Stromal cell of bone marrow (primary cell): ENCODE data around the gene CLEC10A.
"Not testable (repeated sequence)": the region's sequence is repeated elsewhere in the genome, so short reads cannot be mapped to it uniquely, and the experiment has no call there.

Experiments
- DNase-seq: peaks from one replicate; pipeline ENCODE4 v3.0.0-alpha.2; 2012; ENCODE audit warnings: low read depth

Gene CLEC10A

DNA sequence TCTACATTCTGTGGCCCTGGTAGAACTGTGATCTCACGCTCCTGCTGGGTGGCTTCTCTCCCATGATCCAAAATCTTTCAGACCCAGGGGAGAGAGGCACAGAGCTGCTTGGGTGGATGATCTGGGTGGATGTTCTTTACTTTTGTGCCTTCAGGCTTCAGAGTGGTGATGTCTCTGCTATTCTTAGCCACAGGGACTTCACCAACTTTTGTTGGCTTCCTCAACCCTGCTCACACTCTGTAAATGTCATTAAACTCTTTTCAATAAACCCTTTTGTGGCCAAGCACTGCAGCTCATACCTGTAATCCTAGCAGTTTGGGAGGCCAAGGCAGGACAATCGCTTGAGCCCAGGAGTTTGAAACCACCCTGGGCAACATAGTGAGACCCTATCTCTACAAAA is 7.6 kb downstream of the CLEC10A start:
- no peak for DNase-seq

DNA sequence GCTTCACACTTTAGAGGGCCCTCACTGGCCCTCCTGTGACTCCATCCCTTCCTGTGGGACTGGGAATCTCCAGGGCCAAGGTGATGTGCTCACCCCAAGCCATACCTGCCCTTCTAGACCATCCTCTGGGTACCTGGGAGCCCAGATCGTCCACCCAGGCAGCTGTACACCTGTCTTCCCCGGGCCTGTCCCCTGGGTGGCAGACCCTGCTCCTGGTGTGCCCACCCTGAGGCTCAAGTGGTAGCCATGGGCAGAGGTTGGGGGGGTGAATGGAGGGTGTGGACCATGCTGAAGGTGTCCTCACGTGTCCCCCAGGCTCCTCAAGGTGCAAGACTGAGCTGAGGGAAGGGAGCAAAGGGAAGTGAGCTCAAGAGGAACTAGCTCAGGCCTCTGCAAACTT is 9.3 kb downstream of the CLEC10A start:
- no peak for DNase-seq

DNA sequence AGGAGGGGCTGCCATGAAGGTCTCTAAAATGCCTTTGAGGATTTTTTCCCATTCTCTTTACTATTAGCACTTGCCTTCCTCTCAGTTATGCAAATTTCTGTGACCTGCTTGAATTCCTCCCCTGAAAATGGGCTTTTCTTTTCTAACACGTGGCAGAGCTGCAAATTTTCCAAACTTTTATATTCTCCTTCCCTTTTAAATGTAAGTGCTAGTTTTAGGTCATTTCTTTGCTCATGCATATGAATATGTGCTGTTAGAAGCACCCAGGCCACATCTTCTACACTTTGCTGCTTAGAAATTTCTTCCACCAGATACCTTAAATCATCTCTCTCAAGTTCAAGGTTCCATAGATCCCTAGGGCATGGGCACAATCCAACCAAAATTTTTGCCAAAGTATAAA is 11.8 kb downstream of the CLEC10A start:
- no peak for DNase-seq

DNA sequence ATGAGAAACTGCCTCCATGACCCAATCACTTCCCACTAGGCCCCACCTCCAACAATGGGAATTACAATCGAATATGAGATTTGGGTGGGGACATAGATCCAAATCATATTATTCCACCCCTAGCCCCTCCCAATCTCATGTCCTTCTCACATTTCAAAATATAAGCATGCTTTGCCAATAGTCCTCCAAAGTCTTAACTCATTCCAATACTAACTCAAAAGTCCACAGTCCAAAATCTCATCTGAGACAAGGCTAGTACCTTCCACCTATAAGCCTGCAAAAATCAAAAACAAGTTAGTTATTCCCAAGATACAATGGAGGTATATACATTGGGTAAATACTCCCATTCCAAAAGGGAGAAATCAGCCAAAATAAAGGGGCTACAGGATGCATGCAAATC is 12.9 kb downstream of the CLEC10A start:
- DNase-seq: no peak

DNA sequence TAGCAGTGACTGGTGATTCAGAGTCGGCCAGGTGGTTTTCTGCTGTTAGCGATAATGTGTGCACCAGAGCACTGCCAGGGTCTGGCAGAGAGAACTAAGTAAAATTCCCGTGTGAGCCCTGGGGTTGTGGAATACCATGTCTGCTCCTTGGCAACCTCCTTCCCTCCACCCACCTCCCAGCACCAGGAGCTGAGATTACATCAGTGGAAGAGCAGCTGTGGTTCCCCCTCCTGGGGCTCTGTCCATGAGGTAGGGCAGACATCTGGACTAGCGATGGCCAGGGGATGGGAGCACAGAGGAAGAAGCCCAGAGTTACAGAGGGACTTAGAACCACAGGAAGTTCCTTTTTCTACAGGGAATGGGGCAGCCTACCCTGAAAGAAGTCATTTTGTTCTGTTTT is 15.8 kb downstream of the CLEC10A start:
- DNase-seq: no peak

DNA sequence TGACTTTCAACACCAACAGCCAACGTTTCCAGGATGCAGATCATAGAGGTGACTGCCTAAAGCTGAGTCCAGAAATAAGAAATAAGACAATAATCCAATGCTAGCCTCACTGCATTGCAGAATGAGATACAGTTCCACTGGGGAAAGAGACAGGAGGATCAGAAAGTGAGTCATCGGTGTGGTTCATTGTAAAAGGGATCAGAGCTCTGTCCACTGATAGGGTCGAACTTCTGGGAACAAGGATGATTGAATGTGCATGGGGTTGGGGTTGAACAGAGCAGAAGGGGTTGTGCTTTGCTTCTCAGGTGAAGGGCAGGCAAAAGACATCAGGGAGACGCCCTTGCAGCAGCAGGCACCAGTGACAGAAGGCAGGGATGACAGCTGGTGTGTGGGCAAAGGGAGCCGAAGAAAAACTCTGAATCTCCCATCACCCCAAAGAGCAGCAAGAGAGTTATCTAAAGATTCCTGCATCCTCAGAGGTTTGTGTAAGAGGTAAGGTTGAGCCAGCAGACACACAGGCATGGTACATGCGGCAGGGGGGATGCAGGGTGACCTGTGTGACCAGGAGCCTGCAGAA is 16.4 kb downstream of the CLEC10A start:
- DNase-seq: no peak

DNA sequence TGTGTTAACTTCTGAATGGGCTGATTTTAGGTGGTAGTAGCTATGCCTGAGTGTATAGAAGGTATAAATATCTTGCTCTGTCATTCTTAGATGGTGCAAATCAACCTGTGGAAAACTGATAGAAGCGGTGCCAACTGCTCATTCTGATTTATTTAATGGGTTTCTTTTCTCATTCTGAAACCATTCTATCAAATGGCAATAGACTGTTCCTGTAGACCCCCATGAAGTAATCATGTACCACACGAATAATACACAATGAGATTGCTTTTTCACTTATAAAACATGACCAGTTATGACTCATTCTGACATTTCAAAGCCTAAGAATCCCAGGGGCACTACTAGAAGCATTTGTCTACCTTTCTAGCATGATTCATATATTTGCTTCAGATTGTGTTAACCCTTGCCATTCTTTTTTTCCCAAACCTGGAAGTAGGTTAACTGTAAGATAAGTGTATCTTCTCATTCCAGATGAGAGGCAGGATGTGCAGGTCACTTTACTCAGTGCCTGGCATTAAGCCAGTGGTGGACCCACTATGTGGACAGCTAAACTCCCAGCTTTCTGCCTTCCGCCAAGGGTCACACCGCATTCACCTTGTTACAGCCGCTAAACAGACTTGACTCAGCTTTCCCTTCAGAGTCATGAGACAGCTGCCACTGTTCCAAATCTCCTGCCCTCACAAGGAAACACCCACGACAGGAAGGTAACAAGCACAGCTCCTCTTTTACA is 19.7 kb downstream of the CLEC10A start:
- DNase-seq: peak; percentile 43

DNA sequence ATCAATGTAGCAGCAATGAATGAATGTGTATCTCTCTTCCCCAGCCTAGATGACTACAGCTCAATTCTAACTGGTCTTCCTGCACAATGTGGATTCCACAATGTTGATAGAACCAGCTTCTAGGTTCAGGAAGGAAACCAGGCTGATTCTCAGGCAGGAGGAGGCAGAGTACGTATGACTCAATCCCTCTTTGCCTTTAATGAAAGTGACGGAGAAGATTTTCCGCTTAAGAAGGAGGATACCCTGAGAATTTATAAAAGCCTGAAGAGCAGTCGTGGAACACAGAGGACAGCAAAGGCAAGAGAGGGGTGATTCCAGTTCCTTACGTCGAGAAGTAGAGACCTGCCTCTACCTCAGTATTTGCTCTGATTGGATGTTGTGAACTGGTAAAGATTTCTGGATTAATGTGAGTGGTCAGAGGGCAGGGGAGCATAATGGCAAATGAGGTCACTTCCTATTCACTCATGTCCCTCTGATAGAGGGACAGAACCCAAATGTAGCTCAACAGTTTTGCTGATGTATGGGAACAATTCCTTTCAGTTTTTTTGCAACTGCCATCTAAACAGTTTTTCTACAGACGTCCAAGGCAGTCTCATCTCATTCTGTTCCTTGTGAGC is 21.1 kb downstream of the CLEC10A start:
- DNase-seq: no peak

DNA sequence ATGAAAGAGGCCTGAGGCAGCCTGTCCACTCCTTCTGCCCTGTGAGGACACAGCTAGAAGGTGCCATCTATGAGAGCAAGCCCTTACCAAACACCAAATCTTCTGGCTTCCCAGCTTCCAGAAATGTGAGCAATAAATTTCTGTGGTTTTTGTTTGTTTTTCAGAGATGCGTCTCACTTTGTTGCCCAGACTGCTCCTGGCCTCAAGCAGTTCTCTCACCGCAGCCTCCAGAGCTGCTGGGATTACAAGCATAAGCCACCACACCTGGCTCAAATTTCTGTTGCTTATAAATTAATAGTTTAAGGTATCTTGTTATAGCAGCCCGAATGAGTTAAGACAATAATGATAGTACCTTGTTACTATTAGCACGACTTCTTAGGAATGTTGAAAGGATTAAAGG is 23.7 kb downstream of the CLEC10A start:
- DNase-seq: no peak

DNA sequence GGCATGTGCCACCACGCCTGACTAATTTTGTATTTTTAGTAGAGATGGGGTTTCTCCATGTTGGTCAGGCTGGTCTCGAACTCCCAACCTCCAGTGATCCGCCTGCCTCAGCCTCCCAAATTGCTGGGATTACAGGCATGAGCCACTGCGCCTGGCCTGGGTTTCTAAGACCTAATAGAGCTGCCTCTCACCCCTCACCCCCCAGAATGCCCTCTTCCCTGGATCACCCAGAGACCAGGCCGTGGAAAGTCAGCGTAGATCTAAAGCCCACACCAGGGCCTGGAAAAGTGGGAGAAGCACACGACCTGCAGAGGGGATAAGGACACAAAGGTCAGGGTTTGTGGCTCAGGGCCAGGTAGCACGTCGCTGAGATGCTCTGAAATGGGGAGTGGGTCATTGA is 29.5 kb downstream of the CLEC10A start:
- DNase-seq: not testable (repeated sequence)

DNA sequence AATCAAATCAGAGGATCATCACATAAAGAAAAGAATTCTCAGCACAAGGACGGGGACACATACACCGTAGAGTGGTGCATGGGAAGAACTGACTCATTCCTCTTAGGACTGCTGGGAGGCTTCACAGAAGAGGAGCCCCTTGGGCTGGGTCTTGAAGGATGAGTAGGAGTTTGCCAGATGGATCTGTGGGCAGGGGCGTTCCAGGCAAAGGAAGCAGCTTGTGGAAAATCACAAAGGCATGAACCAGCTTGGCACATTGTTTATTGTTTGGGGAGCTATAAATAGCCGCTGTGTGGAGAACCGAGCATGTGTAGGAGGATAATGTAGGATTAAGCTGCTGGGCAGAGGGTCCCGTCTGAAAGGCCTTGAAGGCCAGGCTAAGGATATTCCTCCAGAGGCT is 31.1 kb downstream of the CLEC10A start:
- DNase-seq: no peak

DNA sequence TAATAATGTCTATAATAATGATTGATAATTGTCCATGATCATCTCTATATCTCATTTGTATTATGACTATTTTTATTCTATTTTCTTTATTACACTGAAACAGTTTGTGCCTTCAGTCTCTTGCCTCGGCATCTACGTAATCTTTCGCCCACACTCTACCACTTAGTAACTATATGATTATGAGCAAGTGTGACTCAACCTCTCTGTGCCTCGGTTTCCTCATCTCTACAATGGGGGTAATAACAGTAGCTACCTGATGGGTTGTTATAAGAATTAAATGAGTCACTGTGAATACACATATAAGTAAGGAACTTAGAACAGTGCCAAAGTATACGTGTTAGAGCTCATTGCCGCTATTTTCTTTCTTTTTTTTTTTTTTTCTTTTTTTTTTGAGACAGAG is 32.5 kb downstream of the CLEC10A start:
- DNase-seq: no peak

DNA sequence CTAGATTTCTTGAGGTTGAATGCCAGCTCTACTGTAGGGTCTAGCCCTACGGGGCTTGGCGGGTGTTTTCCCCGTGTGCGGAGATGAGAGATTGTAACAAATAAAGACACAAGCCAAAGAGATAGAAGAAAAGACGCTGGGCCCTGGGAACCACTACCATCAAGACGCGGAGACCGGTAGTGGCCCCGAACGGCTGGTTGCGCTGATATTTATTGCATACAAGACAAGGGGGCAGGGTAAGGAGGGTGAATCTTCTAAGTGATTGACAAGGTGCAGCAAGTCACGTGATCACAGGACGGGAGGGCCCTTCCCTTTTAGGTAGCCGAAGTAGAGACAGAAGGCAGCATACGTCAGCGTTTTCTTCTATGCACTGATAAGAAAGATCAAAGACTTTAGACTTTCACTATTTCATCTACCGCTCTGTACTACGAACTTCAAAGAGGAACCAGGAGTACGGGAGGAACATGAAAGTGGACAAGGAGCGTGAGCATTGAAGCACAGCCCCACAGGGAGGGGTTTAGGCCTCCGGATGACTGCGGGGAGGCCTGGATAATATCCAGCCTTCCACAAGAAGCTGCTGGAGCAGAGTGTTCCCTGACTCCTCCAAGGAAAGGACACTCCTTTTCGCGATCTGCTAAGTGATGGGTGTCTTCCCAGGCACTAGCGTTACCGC is 33.2 kb downstream of the CLEC10A start:
- DNase-seq: not testable (repeated sequence)

DNA sequence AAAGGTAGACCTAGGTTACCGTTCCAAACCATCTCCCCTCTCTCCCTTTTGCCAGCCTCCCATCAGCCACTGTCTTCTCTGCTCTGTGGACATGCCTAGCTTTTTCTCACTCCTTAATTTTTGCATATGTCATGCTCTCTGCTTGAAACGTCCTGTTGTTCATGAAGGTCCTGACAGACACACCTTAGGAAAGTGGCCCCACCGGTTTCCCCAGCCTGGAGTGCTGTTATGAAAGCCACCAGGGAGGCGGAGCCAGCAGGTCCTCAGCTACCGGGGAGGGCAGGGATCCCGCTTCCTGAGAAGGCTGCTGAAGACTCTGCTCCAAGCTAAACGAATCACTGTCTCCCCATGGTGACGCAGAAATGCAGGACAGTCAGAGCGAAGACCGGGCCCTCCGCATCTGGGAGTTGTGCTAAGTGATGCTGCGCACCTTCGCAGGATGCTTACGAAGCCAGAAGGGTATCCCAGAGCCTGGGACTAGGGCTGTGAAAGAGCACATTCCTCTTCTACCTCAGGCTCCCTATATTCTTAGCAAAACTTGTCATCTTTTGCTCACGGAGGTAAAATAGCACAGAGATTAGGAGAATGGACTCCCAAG is 33.8 kb downstream of the CLEC10A start:
- no peak for DNase-seq

DNA sequence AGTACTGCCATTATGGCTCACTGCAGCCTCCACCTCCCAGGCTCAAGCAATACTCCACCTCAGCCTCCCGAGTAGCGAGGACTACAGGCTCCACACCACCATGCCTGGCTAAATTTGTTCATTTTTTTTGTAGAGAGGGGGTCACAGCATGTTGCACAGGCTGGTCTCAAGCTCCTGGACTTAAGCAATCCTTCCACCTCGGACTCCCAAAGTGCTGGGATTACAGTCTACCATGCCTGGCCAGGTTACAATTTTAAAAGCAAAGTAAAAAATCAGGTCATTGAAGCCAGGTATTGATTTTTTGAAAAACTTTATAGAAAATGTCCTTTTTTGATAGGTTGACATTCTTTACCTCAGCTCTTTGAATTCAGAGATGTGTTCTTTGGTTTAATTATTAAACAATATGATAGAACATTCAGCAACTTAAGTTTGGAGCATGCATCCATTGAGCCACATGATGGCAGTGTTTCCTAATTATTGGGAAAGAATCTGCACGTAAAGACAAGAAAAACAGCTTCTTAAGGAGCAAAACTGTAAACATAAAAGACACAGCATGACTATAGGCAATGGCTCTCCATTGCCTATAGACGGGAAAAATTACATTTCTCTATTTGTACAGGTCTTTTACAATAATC is 34.4 kb downstream of the CLEC10A start:
- DNase-seq: peak; percentile 55

DNA sequence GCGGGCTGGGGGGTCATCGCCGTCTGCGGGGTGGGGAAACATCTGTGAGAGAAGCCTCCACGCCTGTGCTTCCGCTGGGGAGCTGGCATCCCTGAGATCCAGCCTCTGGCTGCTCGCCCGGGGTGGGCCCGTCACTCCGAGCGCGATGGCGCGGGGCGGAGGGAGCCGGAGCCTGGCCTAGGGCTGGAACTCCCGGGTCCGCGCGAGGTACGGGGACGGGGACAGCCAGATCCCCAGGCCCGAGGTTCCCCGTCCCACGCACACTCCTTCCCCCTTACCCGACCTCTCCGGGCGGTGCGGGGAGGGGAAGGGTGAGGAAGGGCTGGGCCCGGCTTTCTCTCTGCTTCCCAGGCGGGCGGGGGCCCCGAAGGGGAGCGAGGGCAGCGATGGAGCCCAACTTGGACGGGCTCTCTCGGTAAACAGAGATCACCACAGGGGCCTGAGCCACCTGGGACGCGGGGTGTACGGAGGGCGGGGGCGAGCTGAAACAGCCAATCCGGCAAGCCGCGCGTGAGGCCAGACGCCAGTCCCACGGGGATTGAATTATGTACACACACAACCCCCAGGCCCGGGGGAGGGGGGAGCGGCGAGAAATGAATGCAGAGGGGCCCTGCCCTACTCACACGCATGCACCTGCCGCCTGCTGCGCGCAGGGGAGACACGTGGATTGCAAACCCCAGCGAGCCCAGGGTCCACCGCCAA is 36.4 kb downstream of the CLEC10A start, which contains the start of gene SLC16A11:
Gene SLC16A11 (minus strand): TSS at position 596 of the 702 bp plus-strand sequence. CDS start 579 bp downstream, at position 17.
- no peak for DNase-seq

DNA sequence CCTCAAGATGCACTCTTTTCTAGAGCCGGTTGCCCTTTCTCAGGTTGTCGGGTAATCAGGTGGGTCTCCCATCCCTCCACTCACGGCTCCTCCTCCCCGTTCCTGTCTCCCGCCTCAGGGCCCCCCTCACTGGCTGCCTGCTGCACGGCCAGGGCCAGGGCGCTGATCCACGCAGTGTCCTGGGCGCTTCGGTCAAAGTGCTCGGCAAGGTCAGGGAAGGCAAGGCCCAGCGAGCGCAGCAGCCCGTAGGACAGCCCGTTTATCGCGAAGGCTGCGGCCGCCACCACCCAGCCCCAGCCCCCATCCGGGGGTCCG is 36.9 kb downstream of the CLEC10A start:
- DNase-seq: no peak

DNA sequence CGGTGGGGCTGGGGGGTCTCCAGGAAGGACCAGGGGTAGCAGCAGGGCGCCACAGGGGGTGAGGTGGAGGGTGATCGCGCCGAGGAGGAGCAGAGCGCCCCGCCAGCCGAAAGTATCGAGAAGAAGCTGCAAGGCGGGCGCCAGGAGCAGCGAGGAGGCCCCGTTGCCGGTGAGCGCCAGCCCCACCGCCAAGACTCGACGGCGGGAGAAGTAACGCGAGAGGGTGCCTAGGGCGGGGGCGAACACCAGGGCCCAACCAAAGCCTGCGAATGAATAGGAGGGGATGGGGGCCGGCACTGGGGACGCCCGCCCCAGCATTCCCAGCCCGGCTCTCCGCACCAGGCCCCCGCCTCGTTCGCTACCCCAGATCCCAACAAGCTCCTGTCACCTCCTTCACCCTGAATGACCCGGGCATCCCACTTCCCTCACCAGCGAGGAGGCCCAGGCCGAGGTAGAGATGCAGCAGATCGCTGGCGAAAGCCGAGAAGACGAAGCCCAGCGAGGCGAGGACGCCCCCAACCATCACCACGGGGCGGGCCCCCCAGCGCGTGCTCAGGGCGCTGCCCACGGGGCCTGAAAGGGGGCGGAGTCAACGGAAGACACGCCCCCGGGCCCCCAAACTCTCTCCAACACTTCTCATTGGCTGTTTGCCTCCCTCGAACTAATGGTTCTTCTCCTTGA is 37.4 kb downstream of the CLEC10A start:
- no peak for DNase-seq

DNA sequence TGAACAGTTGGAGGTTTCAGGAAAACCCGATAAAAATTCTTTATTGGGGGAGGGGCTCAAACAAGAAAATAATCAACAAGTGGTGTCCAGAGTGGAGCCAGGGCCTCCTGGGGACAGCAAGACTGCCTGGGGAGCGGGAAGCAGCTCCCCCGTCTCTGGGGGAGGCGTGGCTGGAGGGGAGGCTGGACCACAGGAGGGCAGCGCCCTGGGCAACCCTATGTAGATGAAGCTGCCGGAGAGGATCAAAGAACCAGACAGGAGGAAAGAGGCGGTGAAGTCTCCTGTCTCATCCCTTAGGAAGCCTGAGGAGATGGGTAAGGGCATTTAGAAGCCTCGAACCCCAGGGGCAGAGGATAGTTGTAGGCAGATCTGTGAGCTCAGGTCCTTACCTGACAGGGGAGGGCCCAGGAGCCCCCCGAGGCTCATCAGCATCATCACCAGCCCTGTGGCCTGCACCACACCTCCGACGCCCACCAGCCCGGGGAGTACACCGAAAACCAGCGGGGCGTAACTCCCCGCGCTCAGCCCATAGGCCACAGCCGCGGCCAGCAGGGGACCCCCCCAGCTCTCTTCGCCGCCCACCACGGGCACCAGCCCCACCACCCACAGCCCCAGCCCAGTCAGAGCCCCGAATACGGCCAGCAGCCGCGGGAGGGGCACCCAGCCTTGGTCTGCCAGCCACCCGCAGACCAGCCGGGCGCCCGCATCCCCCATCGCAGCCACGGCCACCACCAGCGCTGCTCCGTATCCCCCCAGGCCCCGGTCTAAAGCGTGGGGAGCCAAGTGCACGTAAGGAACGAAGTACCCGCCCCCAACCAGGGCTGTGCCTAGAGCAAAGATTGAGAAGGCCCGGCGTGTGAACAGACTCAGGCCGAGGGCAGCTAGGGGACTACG is 38.2 kb downstream of the CLEC10A start:
- no peak for DNase-seq

DNA sequence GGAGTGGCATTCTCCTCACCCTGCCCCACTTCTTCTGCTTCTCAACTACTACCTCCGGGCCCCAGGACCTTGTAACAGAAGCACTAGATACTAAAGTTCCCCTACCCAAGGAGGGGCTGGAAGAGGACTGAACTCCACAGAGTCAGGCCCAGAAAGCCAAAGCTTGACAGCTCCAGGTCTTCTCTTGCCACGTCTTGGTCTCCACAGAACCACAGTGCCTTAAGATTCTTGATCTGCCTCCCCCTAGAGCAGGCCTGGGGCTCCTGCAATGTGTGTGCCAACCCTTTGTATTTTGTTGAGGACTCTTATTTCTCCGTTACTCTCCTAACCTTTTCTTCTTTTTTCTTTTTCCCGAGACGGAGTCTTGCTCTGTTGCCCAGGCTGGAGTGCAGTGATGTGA is 40.2 kb downstream of the CLEC10A start:
- no peak for DNase-seq
